Measurements from ENCODE around the gene UMAD1. TPM values are rescaled to one million over a fixed set of nuclear protein-coding genes. Genes with fewer than 3 reads are reported as not detected.

Gene UMAD1
- total RNA-seq, 1 donor from 2014 or later, result 3.9 TPM

DNA sequence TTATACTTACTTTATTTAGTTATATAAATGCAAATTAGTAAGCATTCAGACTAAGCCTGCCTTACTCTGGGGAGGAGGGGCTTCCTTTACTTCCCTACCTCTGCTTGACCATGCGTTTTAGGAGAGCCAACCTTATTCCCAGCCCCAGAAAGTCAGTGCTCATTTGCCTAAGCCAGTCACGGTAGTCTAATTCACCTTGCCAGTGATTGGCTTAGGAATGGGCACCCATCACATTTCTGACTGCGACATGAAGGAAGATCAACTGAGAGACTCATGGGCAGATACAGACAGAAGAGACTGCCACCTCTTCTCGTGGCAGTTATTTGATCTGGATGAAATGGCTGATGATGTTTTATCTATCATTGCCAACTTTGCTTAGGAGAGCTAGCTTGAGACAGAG lies 48.4 kb downstream of the UMAD1 start:
- DNase-seq (ENCODE audit: low read depth in 2 of 2), result no peak

DNA sequence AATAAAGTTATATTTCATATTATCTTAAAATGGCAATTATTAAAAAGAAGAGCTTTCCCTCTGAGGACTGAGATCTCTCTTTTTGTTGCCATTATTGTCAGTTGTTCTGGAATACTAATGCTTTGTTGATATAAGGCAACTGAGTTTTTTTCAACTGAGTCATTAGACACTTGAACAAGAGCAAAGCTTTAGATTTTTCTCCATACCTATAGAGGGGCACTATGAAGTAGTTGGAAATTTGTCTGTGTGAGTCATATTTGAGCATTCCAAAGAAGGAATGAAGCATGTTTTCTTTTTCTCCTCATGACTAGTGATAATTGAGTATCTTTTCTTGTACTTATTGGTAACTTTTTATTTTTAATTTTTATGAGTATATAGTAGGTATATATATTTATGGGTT lies 53.3 kb downstream of the UMAD1 start:
- peak in 1 of 2 donors; percentile 50 for DNase-seq (ENCODE audit: low read depth in 2 of 2)

DNA sequence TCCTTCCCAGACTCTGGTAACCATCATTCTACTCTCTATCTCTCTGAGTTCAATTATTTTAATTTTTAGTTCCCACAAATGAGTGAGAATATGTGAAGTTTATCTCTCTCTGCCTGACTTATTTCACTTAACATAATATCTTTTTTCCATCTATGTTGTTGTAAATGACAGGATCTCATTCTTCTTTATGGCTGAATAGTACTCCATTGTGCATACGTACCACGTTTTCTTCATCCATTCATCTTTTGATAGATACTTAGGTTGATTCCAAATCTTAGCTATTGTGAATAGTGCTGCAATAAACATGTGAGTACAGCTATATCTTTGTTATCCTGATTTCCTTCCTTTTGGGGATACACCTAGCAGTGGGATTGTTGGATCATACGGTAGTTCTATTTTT lies 54.0 kb downstream of the UMAD1 start:
- DNase-seq (ENCODE audit: low read depth in 2 of 2), result no peak

DNA sequence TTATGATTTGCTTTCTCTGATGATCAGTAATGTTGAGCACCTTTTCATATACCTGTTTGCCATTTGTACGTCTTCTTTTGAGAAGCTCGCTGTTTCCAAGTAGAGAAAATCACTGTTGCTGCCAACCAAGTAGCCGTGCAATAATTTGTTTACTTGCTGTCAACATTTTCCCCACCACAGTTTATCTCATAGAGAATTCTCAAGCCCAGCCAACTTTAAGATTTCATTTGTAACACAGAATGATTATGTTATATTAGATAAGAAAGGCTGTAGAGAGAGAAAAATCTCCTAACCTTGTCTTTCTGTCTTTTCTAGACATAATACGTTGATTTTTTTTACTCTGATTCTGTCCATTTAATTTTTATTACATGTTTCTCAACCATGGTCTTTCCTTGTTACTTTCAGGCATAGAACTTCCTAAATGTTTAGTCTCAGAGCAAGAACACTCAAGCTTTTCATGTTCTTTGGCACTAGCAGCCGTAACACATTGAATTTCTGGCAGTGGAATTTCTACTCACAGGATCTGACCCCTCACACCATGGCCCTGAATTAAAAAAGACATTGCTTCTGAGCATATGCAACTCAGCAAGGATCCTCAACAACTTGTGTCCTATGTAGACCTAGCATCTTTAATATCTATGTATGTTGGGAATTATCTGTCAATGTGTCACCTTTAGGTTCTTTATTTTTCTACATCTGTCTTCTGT lies 54.7 kb downstream of the UMAD1 start:
- DNase-seq (ENCODE audit: low read depth in 2 of 2), result no peak

DNA sequence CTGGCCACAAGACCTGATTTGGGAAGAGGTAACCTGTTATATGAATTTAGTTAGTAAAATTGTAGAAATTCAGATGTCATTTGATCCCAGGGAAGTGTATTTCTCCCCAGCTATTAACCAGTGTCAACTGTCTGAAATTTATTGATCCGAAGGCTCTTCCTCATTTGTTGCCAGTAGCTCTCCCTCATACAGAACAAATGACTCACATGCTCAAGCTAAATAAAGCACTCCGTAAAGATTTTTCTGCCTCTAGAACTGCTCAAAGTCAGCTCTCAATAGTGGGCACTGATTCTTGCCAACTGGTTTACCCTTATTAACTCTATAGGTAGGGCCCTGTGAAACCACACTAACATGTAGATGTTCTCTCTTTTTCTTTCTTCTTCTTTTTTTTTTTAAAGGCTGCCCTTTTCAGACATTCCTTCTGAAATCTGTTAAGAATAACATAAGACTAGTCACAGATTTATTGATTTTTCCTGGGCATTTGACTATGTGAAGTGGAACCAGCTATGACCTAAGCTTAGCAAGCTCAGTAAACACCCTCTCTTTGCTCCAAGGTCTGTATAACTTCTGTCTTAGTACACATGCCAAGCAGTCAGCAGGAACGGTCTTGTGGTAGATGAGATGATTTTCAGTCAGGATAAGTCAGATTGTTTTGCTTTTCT lies 56.0 kb downstream of the UMAD1 start:
- no peak for DNase-seq (ENCODE audit: low read depth in 2 of 2)

DNA sequence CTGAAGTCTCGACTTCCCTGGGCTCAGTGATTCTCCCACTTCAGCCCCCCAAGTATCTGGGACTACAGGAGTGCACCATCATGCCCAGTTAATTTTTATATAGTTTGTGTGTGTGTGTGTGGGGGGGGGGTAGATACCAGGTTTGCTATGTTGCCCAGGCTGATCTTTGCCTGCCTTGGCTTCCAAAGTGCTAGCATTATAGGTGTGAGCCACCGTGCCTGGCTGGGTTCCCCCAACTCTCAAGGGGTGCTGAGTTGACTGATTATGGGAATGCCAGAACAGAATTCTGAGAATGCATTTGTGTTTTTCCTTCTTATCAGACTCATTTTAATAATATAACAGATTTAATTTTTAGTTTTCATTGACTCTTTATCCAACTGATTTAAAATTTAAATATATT lies 58.4 kb downstream of the UMAD1 start:
- DNase-seq (ENCODE audit: low read depth in 2 of 2), result no peak

DNA sequence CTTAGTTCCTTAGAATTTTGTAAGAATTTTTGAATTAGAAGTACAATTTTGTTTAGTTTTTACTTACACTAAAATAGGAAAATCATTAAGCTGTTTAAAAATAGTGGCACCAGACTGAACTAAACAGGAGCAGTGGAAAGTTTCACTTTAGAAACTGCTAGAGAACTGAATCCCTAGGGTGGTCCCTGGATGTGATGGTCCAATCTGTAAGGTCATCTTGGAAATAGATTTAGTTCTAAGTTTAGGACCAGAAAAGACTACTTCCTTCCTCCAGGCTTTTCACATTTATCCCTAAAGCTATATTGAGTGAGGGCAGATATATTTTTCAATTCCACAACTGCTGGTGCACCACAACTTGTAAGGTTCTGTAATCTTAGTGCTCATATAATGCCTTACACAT lies 58.8 kb downstream of the UMAD1 start:
- no peak for DNase-seq (ENCODE audit: low read depth in 2 of 2)

DNA sequence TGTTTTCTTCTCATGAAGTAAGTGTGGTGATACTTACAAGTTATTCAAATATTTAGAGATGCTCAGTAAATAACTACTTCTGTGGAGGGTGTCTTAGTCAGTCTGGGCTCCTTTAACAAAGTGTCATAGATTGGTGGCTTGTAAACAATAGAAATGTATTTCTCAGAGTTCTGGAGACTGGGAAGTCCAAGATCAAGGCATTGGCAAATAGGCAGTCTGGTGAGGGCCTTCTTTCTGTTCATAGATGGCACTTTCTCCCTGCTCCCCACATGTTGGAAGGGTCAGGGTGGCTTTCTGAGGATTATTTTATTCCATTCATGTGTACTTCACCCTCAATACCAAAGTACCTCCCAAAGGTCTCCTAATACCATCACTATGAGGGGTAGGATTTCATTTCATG lies 59.4 kb downstream of the UMAD1 start:
- no peak for DNase-seq (ENCODE audit: low read depth in 2 of 2)

DNA sequence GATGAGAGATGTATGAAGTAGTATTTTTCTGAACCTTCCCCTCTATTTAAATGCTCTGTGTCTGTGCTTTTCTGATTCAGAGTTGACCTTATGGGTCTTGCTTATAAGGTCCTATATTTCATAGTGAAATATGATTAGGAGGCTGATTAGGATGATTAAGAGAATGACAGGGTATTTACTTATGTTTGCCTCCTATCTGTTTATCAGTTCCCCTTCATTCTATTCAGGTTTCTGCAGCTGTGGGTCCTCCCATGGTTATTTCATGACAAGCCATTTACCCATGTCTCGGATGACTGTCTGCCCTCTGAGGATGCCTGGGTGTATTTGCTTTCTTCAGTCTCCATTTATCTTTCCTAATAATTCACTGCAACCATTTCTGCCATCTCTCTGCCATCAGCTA lies 61.0 kb downstream of the UMAD1 start:
- no peak for DNase-seq (ENCODE audit: low read depth in 2 of 2)

DNA sequence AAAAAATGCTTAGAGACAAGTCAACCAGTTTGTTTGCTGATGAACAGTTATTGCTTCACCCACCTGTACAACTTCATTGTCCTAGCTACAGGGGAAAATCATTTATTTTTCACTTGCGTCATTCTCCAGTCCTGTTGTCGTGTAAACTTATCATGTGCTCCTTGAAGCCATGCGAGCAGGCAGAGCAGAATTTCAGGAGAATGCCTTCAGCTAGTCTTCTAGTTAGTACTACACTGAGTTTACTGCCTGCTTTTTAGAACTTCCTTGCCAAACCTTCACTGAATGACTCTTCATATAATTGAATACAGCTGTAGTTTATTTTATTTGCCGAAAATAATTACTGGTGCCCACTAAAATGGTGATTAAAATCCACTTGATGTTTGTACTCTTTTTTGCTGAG lies 62.3 kb downstream of the UMAD1 start:
- DNase-seq (ENCODE audit: low read depth in 2 of 2), result no peak

DNA sequence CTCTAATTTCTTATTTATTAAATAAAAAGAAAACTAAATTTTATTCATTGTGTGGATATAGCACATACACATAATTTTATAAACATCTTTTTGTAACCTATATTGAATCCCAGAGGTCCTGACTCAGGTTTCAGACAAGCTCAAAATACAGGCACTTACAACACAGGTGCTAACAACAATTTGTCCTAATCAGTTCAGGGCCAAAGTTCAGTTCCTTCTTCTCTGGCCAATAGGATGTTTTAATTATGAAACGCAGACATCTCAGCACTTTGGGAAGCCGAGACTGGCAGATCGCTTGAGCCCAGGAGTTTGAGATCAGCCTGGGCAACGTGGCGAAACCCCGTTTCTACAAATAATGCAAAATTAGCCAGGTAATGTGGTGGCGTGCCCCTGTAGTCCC lies 62.9 kb downstream of the UMAD1 start:
- no peak for DNase-seq (ENCODE audit: low read depth in 2 of 2)

DNA sequence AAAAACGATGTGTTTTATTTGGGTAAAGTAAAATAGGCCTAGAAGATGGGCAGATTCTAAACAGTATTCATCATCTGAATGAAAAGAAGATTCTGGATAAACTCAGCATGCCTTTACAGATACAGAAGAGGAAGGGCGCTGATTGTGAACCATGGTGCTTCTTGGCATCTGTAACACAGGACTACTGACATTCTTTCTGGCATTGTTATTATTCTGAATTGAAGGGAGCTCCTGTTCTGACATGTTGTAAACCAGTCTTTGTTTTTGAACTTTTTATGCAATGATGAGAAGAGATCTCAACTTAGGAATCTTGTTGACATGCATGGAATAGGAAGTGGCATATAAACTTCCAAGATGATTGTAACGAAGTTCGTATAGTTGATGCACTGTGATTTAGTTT lies 64.3 kb downstream of the UMAD1 start:
- DNase-seq (ENCODE audit: low read depth in 2 of 2), result no peak

DNA sequence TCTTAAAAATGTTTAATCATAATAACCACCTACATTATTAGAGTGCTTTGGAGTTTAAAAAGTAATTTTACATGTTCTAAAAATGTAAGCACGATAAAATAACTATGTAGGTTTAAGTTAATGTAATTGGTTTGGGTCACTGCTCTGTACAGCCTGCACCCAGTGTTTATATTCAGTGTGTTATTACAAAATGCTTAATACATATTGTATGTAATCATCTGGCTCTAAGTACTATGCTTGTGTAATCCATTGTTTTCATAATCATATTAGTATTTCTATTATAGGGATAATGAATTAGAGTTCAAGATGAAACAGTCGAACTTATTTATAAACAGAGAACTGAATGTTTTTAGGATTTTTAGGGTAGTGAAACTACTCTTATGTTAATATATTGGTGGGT lies 64.8 kb downstream of the UMAD1 start:
- no peak for DNase-seq (ENCODE audit: low read depth in 2 of 2)

DNA sequence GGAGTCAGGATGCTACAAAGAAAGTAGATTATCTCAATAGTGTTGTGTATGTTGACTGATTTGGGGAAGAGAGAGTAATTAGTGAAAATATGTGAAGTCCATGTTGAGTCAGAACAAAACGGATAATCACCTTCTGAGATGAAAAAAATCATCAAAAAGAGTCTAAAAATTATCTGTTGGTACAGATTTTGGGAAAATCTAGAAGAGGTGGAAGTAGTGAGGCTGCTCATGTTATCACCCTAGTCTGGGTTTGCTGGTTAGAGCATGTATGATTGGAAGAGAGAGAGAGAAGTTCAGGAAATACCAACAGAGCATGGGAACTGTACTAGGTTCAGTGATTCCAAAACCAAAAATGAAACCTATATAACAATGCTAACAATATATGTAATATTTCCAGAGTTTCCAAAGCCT lies 65.6 kb downstream of the UMAD1 start:
- DNase-seq (ENCODE audit: low read depth in 2 of 2), result no peak

DNA sequence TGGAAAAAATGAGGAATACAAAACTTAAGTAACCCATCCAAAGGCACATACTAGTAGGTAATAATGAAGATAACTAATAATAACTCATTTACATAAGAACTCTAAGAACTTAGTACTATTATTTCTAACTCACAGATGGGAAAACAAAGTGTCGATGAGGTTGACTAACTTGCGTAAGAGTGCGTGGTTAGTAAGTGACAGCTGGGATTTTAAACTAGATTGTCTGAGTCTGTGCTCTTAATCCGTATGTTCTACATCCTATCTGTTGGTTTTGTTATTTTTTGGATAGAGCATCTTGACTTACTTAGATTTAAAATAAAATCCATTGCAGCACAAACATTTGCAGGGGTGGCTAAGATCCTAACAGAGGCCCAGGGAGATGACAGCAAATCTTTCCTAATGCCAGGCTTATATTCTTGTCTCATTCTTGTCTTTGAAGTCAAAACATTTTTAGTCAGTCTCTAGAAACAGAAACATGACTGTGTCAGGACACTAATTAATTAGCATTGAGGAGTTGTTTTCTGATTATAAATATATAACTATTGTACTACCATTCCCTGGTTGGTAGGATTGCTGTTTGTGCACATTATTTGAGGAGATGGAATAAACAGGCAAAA lies 66.1 kb downstream of the UMAD1 start:
- DNase-seq (ENCODE audit: low read depth in 2 of 2), result no peak

DNA sequence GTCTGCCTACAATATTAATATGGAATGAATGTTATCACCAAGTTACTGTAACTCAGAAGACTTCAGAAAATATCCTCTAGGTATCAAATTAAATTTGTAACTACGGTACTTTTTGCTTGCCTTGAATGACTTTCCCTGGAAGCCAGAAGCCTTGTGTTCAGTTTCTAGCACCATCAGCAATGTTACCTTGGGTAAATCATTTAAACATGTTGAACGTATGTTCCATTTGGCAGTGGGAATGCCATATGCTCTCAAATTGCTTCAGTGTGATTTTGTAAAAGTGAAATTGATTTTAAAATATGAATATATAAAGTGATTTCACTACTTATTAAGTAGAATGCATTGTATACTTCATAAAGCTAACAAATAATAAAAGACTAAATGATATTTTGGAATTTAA lies 66.7 kb downstream of the UMAD1 start:
- DNase-seq (ENCODE audit: low read depth in 2 of 2), result no peak

DNA sequence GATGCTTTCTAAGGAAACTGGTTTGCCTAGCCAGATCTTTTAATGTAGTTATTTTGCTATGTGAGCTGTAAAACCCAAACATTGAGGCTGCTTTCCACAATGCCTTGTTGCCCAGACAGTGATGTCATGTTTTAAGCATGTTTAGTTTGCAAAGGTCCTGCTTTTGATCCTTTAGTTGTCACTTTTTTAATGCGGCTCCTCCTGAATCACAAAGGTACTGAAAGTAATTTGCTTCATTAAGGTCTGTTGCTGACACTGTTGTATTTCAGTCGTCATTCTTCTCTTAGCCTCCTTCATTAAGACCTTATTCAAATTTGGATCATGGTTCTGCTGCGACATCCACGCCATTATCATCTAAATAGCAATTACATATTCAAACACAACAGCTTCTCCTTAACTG lies 67.3 kb downstream of the UMAD1 start:
- DNase-seq (ENCODE audit: low read depth in 2 of 2), result peak in 1 of 2 donors; percentile 12

DNA sequence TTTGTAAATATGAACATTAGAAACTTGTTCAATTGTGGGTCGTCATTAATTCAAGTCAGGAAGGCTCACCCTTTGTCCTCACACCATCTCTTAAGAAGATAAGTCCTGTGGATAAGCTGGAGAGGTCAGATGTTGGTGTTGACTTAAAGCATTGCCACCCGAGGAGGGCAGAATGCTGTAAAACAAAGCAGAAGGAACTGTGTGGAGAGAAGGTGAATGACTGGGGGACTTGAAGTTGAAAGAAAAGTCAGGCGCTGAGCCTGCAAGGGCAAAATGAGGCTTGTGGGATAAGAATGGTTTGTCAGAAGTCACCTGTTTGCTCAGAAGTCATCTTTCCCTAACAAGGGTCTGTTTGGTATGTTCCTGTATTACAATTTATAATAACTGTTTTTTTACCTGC lies 68.7 kb downstream of the UMAD1 start:
- no peak for DNase-seq (ENCODE audit: low read depth in 2 of 2)

DNA sequence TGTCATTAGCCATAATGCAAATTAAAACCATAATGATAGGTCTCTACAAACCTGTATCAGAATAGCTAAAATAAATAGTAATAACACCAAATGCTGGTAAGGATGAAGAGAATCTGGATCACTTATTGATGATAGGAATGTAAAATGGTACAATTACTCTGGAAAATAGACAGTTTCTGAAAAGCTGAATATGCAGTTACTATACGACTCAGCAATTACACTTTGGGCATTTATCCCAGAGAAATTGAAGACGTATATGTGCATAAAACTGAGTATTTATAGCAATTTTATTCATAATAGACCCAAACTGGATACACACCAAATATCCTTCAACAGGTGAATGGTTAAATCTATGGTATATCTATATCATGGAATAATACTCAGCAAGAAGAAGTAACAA lies 69.9 kb downstream of the UMAD1 start:
- no peak for DNase-seq (ENCODE audit: low read depth in 2 of 2)

DNA sequence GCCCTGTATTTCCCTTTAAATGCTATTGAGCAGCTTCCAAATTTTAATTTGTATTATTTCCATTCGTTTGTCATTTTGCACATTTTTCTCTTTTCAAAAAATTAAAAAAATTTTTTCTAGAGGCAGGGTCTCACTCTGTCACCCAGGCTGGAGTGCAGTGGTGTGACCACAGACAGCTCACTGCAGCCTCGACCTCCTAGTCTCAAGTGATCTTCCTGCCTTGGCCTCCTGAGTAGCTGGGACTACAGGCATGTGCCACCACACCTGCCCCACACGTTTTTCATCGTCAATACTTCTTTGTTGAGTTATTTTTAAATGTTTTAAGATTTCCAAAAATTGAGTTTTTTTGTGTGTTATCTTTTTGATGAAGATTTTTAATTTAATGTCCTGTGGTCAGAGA lies 73.2 kb downstream of the UMAD1 start:
- DNase-seq (ENCODE audit: low read depth in 2 of 2), result no peak

DNA sequence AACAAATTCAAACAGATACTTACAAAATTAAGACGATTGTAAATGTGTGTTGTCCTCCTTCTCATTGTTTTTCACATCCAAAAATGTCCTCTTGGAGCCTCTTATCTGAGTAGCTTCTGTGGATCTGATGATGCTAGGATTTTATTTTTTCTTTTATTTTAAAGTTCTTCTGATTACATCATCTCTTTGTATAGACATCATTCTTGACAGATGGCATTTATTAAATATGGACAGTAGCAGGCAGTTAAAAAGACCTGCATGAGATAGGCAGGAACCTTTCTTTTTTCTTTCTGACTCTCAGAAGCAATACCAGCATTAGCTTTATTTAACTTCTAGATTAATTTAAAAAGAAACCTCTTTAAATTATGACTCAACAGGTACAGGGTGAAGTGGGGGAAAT lies 77.9 kb downstream of the UMAD1 start, which contains the start of gene RPA3:
TSS of gene RPA3 (minus strand) at position 116 of the 400 bp plus-strand sequence. CDS start 78,189 bp downstream, outside the sequence.
- no peak for DNase-seq (ENCODE audit: low read depth in 2 of 2)

DNA sequence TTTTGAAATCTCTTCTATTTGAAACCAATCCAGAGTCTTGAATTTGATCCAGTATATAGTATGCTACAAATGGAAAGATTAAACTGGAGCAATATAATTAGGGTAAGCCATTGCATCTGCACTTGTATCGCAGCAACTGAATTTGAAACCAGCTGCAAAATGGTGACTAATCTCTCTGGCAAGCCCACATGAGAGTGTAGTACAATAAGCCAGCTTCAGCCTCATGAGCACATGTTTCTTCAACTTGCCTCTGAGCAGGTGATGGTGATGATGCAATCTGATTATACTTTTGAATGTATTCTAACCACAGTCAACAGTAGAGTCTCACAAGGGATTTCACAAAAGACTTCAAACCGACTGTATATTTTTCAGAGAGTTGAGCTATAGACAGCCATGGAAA lies 78.7 kb downstream of the UMAD1 start:
- peak in 1 of 2 donors; percentile 53 for DNase-seq (ENCODE audit: low read depth in 2 of 2)

DNA sequence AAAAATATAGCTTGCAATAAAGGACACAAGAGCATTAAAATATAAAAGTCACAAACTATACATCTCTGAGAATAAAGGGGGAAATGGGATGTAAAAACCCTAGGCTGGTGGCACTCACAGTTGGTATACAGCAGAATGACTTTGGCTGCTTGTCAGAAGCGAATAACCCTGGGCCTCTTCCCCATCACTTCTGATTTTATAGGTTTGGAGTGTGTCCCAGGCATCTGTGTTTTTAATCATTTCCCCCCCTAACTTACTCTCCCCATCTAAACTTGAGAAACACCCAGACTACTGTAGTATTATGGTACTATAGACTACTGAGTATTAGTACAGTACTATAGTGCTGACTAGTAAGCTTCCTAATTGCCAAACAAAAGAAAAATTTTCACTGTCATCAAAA lies 79.6 kb downstream of the UMAD1 start:
- DNase-seq (ENCODE audit: low read depth in 2 of 2), result no peak

All from dermis microvascular lymphatic vessel endothelial cell (primary cell).